ENCODE data around the gene CREM.

Gene CREM

DNA sequence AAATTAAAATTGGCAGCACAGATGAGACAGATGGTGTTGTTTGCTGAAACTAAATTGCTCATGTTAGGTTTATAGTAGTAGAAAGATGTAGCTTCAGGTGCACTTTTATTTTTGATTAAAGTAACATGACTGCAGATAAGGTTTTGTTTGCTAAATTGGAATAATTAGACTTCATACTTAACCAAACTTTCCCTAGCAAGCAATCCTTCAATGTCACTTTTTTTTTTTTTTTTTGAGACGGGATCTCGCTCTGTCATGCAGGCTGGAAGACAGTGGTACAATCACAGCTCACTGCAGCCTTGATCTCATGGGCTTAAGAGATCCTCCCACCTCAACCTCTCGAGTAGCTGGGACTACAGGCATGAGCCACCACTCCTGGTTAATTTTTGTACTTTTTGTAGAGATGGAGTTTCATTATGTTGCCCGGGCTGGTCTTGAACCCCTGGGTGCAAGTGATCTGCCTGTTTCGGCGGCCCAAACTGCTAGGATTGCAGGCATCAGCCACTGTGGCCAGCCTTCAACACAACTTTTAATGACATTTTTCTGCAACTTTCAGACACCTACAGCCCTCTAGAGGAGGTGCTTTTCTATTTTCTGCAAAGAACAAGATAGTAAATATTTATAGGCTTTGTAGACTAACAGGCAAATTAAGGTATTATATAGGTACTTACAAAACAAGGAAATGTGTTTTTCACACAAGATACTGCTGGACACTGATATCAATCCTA lies 124.9 kb downstream of the CREM start:
- peaks cover 7% of the 10 kb centered on the region for H3K4me1 Mint-ChIP-seq
- no peak overlapping the region for H3K4me3 Mint-ChIP-seq
- no peaks in the 10 kb centered on the region for H3K36me3 Mint-ChIP-seq (ENCODE audit: low read depth)
- TF ChIP-seq, protein P1, sequence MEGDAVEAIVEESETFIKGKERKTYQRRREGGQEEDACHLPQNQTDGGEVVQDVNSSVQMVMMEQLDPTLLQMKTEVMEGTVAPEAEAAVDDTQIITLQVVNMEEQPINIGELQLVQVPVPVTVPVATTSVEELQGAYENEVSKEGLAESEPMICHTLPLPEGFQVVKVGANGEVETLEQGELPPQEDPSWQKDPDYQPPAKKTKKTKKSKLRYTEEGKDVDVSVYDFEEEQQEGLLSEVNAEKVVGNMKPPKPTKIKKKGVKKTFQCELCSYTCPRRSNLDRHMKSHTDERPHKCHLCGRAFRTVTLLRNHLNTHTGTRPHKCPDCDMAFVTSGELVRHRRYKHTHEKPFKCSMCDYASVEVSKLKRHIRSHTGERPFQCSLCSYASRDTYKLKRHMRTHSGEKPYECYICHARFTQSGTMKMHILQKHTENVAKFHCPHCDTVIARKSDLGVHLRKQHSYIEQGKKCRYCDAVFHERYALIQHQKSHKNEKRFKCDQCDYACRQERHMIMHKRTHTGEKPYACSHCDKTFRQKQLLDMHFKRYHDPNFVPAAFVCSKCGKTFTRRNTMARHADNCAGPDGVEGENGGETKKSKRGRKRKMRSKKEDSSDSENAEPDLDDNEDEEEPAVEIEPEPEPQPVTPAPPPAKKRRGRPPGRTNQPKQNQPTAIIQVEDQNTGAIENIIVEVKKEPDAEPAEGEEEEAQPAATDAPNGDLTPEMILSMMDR (IDR thresholded peaks at IDR 0.05) = no peak
- peaks cover 4% of the 10 kb centered on the region for H3K27me3 Mint-ChIP-seq (ENCODE audit: low read depth, poor library complexity)
- no peak for DNase-seq
- H3K9me3 Mint-ChIP-seq = peaks cover 6% of the 10 kb centered on the region
- no peak overlapping the region for H3K27ac Mint-ChIP-seq

DNA sequence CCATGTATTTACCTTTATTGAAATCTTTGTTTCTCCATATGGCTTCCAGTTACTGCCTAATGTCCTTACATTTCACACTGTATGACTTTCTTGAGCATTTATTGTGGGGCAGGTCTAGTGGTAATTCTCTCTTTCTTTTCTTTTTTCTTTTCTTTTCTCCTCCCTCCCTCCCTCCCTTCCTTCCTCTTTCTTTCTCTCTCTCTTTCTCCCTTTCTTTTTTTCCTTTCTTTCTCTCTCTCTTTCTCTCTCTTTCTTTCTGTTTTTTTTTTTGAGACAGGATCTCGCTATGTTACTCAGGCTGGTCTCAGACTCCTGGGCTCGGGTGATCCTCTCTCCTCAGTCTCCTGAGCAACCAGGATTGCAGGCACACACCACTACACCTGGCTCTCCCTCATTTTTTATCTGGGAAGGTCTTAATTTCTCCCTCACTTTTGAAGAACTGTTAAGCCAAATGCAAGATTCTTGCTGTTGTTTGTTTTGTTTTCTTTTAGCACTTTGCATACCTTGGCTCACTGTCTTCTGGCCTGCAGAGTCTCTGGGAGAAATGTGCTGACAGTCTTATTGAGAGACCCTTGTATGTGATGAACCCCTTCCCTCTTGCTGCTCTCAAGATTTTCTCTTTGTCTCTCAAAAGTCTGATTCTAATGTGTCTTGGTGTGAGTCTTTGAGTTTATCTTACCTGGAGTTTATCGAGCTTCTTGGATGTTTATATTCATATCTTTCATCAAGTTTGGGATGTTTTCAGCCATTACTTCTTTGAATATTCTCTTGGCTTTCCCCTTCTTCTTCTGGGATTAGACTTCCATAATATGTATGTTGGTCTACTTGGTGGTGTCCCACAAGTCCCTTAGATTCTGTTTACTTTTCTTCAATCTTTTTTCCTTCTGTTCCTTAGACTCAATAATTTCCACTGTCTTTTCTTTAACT lies 130.7 kb downstream of the CREM start:
- no peak overlapping the region for H3K27ac Mint-ChIP-seq
- H3K4me1 Mint-ChIP-seq = peaks cover 5% of the 10 kb centered on the region
- H3K4me3 Mint-ChIP-seq = no peak overlapping the region
- H3K9me3 Mint-ChIP-seq = peaks cover 35% of the 10 kb centered on the region
- H3K36me3 Mint-ChIP-seq (ENCODE audit: low read depth) = peaks cover 6% of the 10 kb centered on the region
- no peak for DNase-seq
- no peaks in the 10 kb centered on the region for H3K27me3 Mint-ChIP-seq (ENCODE audit: low read depth, poor library complexity)
- TF ChIP-seq, protein P1 (IDR thresholded peaks at IDR 0.05) = no peak

DNA sequence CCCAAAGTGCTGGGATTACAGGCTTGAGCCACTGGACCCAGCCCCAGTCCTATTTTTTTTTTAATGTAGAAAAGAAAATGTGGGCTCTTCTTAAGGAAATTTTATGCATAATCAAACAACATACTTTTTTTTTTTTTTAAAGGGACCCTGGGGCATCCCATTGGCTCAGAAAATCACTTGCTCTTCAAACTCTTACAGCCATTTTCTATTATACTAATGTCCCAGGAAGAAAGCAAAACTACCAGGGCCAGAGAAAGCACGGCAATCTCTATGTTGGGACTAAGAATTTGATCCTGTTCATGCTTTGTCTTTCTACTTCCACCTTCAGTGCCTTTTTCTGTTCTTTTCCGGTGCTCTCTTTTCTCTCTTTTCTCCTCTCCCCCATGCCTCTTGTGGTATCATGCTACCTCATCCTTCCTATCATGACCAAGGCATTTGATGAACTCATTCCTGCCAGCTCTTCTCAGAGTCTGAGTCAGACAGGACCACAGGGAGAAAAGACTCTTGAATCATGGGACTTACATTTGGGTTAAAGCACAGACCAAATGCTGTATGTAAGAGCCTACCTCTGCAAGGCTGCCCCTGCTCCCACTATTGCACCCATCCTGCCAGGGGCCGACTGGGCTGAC lies 133.2 kb downstream of the CREM start:
- H3K27me3 Mint-ChIP-seq (ENCODE audit: low read depth, poor library complexity) = no peaks in the 10 kb centered on the region
- peaks cover 5% of the 10 kb centered on the region for H3K4me1 Mint-ChIP-seq
- peaks cover 6% of the 10 kb centered on the region for H3K36me3 Mint-ChIP-seq (ENCODE audit: low read depth)
- H3K4me3 Mint-ChIP-seq = no peak overlapping the region
- TF ChIP-seq, protein P1 (IDR thresholded peaks at IDR 0.05) = no peak
- H3K27ac Mint-ChIP-seq = peak overlapping the region; percentile 68
- DNase-seq = no peak
- H3K9me3 Mint-ChIP-seq = peaks cover 35% of the 10 kb centered on the region

DNA sequence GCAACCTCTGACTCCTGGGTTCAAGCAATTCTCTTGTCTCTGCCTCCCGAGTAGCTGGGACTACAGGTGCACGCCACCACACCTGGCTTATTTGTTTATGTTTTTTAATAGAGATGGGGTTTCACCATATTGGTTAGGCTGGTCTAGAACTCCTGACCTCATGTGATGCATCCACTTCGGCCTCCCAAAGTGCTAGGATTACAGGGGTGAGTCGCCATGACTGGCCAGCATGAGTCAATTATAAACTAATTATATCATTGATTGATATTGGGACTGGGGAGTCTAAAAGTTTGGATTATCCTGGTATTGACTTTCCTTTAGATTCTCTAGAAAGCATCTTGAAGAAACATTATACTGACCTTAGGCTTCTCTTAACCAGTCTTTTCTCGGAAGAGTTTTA lies 135.8 kb downstream of the CREM start:
- no peak overlapping the region for H3K27ac Mint-ChIP-seq
- peaks cover 6% of the 10 kb centered on the region for H3K36me3 Mint-ChIP-seq (ENCODE audit: low read depth)
- TF ChIP-seq, protein P1 (IDR thresholded peaks at IDR 0.05) = no peak
- peaks cover 20% of the 10 kb centered on the region for H3K9me3 Mint-ChIP-seq
- no peak for DNase-seq
- no peak overlapping the region for H3K4me3 Mint-ChIP-seq
- H3K27me3 Mint-ChIP-seq (ENCODE audit: low read depth, poor library complexity) = no peaks in the 10 kb centered on the region
- peaks cover 16% of the 10 kb centered on the region for H3K4me1 Mint-ChIP-seq
